ENCODE results near the gene POLN. TPM values are rescaled to one million over a fixed set of nuclear protein-coding genes. Genes with fewer than 3 reads are reported as not detected.

The POLN gene
- total RNA-seq, 1 donor from 2014 or later, result 2.2 TPM

- Histone ChIP-seq H3K4me1 (no peaks in the 10 kb centered on the region), H3K4me3 (no peak overlapping the region), H3K9me3 (no peaks in the 10 kb centered on the region), H3K27ac (no peak overlapping the region), H3K36me3 (no peaks in the 10 kb centered on the region), H3K27me3 (ENCODE audit: low read depth) (no peaks in the 10 kb centered on the region)
- ATAC-seq (no peak), DNase-seq (no peak)
- intact Hi-C loops (cut with DNase I), result no loop called here
- no peak for TF ChIP-seq CTCF (IDR thresholded peaks at IDR 0.05)
Measured at GRCh38 chr4:2083116-2083825, 158.7 kb downstream of the POLN start.

GRCh38 chr4:2082627-2083026 lies 159.3 kb downstream of the POLN start:
- no peaks in the 10 kb centered on the region for H3K4me1 ChIP-seq
- H3K4me3 ChIP-seq, result no peak overlapping the region
- H3K9me3 ChIP-seq, result no peaks in the 10 kb centered on the region
- no peaks in the 10 kb centered on the region for H3K36me3 ChIP-seq
- no peaks in the 10 kb centered on the region for H3K27me3 ChIP-seq (ENCODE audit: low read depth)
- ATAC-seq (no peak), DNase-seq (no peak)
- intact Hi-C loops (cut with DNase I), result no loop called here
- no peak overlapping the region for H3K27ac ChIP-seq
- TF ChIP-seq CTCF (IDR thresholded peaks at IDR 0.05), result no peak

GRCh38 chr4:2082118-2082517 lies 159.8 kb downstream of the POLN start:
- H3K9me3 ChIP-seq, result no peaks in the 10 kb centered on the region
- no peak for ATAC-seq
- intact Hi-C loops (cut with DNase I), result no loop called here
- H3K4me1 ChIP-seq, result no peaks in the 10 kb centered on the region
- no peak for DNase-seq
- no peak overlapping the region for H3K4me3 ChIP-seq
- H3K27me3 ChIP-seq (ENCODE audit: low read depth), result no peaks in the 10 kb centered on the region
- TF ChIP-seq CTCF (IDR thresholded peaks at IDR 0.05), result no peak
- H3K27ac ChIP-seq, result no peak overlapping the region
- no peaks in the 10 kb centered on the region for H3K36me3 ChIP-seq

GRCh38 chr4:2081540-2081939 lies 160.4 kb downstream of the POLN start:
- Histone ChIP-seq H3K27ac (no peak overlapping the region), H3K4me3 (no peak overlapping the region), H3K9me3 (no peaks in the 10 kb centered on the region), H3K4me1 (no peaks in the 10 kb centered on the region), H3K36me3 (no peaks in the 10 kb centered on the region), H3K27me3 (ENCODE audit: low read depth) (no peaks in the 10 kb centered on the region)
- DNase-seq (no peak), ATAC-seq (no peak)
- intact Hi-C loops (cut with DNase I), result no loop called here
- TF ChIP-seq CTCF (IDR thresholded peaks at IDR 0.05), result no peak

- no peaks in the 10 kb centered on the region for H3K9me3 ChIP-seq
- no peak for DNase-seq
- ATAC-seq, result peak; percentile 28 to 59
- no peaks in the 10 kb centered on the region for H3K27me3 ChIP-seq (ENCODE audit: low read depth)
- no peaks in the 10 kb centered on the region for H3K36me3 ChIP-seq
- no peak overlapping the region for H3K4me3 ChIP-seq
- intact Hi-C loops (cut with DNase I), result no loop called here
- no peak for TF ChIP-seq CTCF (IDR thresholded peaks at IDR 0.05)
- H3K27ac ChIP-seq, result no peak overlapping the region
- no peaks in the 10 kb centered on the region for H3K4me1 ChIP-seq
Measured at GRCh38 chr4:2080429-2081300, 161.3 kb downstream of the POLN start.
